ENCODE measurements around the gene CERS4.

- TF ChIP-seq CTCF (IDR thresholded peaks at IDR 0.05) (no peak), POLR2A (IDR thresholded peaks at IDR 0.05) (no peak)
These were observed 34.5 kb upstream of the CERS4 start for GRCh38 chr19:8174706-8175105.

All from vagina (tissue), 2 donors.